ENCODE data around the gene PAPPA2. TPM values are rescaled to one million over a fixed set of nuclear protein-coding genes. Genes with fewer than 3 reads are reported as not detected.

The PAPPA2 gene
- total and polyA plus RNA-seq, 10 of the 15 experiments (the other 5 are each of a cell fraction or from before 2014, with no cell fraction given): under 0.01 to 0.06 (median 0.03) TPM; not detected in 7

DNA sequence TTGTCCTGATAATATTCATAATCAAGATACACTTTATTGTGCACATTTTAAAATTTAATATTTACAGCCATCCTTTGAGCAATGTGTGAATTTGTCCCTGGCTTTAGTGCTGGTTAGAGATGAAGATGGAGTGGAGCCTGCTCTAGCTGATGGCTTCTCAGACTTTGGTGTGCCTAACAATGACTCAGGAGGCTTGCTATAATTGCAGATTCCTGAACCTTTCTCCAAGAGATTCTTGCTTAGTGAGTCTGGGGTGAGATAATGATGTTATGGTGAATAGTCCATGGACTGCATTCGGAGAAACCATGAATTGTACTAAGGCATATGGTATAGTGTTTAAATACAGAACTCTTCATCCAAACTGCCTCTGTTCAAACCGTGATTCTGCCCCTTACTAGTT lies 307.1 kb downstream of the PAPPA2 start:
- POLR2A ChIA-PET: no interaction called here
- no peak overlapping the region for H3K4me2 ChIP-seq (ENCODE audit: control insufficient read depth, insufficient read depth)

More for the DNA sequence above, 307.1 kb downstream of the PAPPA2 start:
- no peak overlapping the region for H2AFZ ChIP-seq (ENCODE audit: control insufficient read depth, low read depth, low read length)
- WGBS (ENCODE audit: insufficient coverage, insufficient replicate concordance, low lambda C conversion rate, missing lambda C conversion rate): 0% methylated on average over 2 of the region's 2 CpGs
- ATAC-seq (no peak), FAIRE-seq (no peak), DNase-seq (ENCODE audit: low read depth, low spot score) (no peak)
- peaks cover 0 to 4% of the 10 kb centered on the region in 2 experiments; a peak in 2 of 4 replicates for H3K27me3 ChIP-seq (replicated peaks in 1 of 2; ENCODE audit: control insufficient read depth in 2 of 2, insufficient read depth in 2 of 2, low read length in 1 of 2)
- SMC1A ChIA-PET (ENCODE audit: uncharacterized antibody, unreplicated experiment): no interaction called here
- in situ Hi-C loops (cut with MboI) (no loop called here), intact Hi-C loops (cut with micrococcal nuclease; ENCODE audit: unreplicated experiment) (no loop called here)
- H3K27ac ChIP-seq (ENCODE audit: control insufficient read depth, insufficient read depth): no peak overlapping the region
- H3K36me3 ChIP-seq (ENCODE audit: control insufficient read depth in 2 of 2, insufficient read depth in 2 of 2, low read length in 1 of 2): no peaks in the 10 kb centered on the region
- H3K79me2 ChIP-seq (ENCODE audit: control insufficient read depth, insufficient read depth, low read length): no peaks in the 10 kb centered on the region
- no peaks in the 10 kb centered on the region for H3K4me1 ChIP-seq (ENCODE audit: control insufficient read depth, insufficient read depth, low read length)
- H3K4me3 ChIP-seq: no peak overlapping the region
- BruUV-seq (replicated peaks): no TSS peak
- H4K20me1 ChIP-seq (ENCODE audit: control insufficient read depth, insufficient read depth): no peaks in the 10 kb centered on the region
- CTCF ChIA-PET: no interaction called here
- H3K9ac ChIP-seq (ENCODE audit: control insufficient read depth, insufficient read depth, low read length): no peak overlapping the region
- H3K9me3 ChIP-seq (replicated peaks; ENCODE audit: control insufficient read depth, insufficient read depth, low read length): no peaks in the 10 kb centered on the region
- TF ChIP-seq TAF1 (IDR thresholded peaks at IDR 0.05; ENCODE audit: borderline replicate concordance, low read depth, low read length) (no peak), EP300 (IDR thresholded peaks at IDR 0.05; ENCODE audit: borderline replicate concordance in 1 of 2, control insufficient read depth in 1 of 2, low read depth in 2 of 2, low read length in 2 of 2) (no peak), KDM1A (IDR thresholded peaks at IDR 0.05; ENCODE audit: borderline replicate concordance) (no peak), MYC (IDR thresholded peaks at IDR 0.05; ENCODE audit: insufficient read depth, insufficient read length, insufficient replicate concordance, low read length, severe bottlenecking) (no peak)
- TF ChIP-seq, protein P1, sequence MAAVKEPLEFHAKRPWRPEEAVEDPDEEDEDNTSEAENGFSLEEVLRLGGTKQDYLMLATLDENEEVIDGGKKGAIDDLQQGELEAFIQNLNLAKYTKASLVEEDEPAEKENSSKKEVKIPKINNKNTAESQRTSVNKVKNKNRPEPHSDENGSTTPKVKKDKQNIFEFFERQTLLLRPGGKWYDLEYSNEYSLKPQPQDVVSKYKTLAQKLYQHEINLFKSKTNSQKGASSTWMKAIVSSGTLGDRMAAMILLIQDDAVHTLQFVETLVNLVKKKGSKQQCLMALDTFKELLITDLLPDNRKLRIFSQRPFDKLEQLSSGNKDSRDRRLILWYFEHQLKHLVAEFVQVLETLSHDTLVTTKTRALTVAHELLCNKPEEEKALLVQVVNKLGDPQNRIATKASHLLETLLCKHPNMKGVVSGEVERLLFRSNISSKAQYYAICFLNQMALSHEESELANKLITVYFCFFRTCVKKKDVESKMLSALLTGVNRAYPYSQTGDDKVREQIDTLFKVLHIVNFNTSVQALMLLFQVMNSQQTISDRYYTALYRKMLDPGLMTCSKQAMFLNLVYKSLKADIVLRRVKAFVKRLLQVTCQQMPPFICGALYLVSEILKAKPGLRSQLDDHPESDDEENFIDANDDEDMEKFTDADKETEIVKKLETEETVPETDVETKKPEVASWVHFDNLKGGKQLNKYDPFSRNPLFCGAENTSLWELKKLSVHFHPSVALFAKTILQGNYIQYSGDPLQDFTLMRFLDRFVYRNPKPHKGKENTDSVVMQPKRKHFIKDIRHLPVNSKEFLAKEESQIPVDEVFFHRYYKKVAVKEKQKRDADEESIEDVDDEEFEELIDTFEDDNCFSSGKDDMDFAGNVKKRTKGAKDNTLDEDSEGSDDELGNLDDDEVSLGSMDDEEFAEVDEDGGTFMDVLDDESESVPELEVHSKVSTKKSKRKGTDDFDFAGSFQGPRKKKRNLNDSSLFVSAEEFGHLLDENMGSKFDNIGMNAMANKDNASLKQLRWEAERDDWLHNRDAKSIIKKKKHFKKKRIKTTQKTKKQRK (IDR thresholded peaks at IDR 0.05; ENCODE audit: low read depth, low read length): no peak
- RAD21 ChIA-PET (ENCODE audit: unreplicated experiment): no interaction called here
